ENCODE data around the gene TMCC1. TPM values are rescaled to one million over a fixed set of nuclear protein-coding genes. Genes with fewer than 3 reads are reported as not detected.

TMCC1 gene
- 17.4 and 18.3 TPM in 2 replicates for total RNA-seq

GRCh38 chr3:129893581-129894070 is at the start of gene TMCC1:
TSS of gene TMCC1 (minus strand) at chr3:129893711.

GRCh38 chr3:129606636-129607390 is 286.7 kb downstream of the TMCC1 start, which contains the start of gene PLXND1:
TSS of gene PLXND1 (minus strand) at chr3:129606676. CDS start at chr3:129606639, 37 bp downstream.

Small RNA genes lying within 50 kb of the gene (small RNA-seq; reads per million reads assigned to genes)
- gene RF00026 = not detected
- gene RNY3P13 = not detected

Other genes with a start within 250 kb of the TMCC1 start
- 0.11 and 0.13 TPM in 2 replicates for gene TRH, start 81.0 kb upstream of the TMCC1 start, total RNA-seq
- gene ALG1L2, start 188.1 kb upstream of the TMCC1 start, total RNA-seq = 0.91 TPM in 1 of 2 replicates, not detected in the other

Data from articular chondrocyte of knee joint (primary cell).